GM18861 (cell line): ENCODE data around the gene ATP4B.

Experiments
- ATAC-seq: cut with Tn5 transposase; IDR thresholded peaks from one replicate; pipeline ENCODE4 v1.9.1; 2021; ENCODE audit not compliant: unreplicated experiment

The ATP4B gene

GRCh38 chr13:113657851-113658741 is at the start of gene ATP4B:
ATP4B (minus strand) TSS chr13:113658198; CDS start chr13:113658144, 54 bp downstream.
- no peak for ATAC-seq

- ATAC-seq: no peak
Measured at GRCh38 chr13:113672002-113672651, 14.1 kb upstream of the ATP4B start.

GRCh38 chr13:113671066-113672001 is 13.3 kb upstream of the ATP4B start:
- no peak for ATAC-seq

- ATAC-seq: no peak
Measured at GRCh38 chr13:113670541-113670940, 12.5 kb upstream of the ATP4B start.

GRCh38 chr13:113669755-113670341 is 11.8 kb upstream of the ATP4B start:
- no peak for ATAC-seq

- ATAC-seq: no peak
Measured at GRCh38 chr13:113669231-113669754, 11.3 kb upstream of the ATP4B start.

- ATAC-seq: no peak
Measured at GRCh38 chr13:113668491-113668971, 10.5 kb upstream of the ATP4B start.

GRCh38 chr13:113667771-113668490 is 9.9 kb upstream of the ATP4B start:
- ATAC-seq: no peak

- ATAC-seq: no peak
Measured at GRCh38 chr13:113666951-113667701, 9.1 kb upstream of the ATP4B start, which contains the start of gene GRK1. GRK1 (plus strand) TSS chr13:113667219; CDS start chr13:113667387, 168 bp downstream.

GRCh38 chr13:113666329-113666670 is 8.3 kb upstream of the ATP4B start:
- ATAC-seq: no peak

GRCh38 chr13:113665597-113666328 is 7.8 kb upstream of the ATP4B start:
- ATAC-seq: no peak

- ATAC-seq: no peak
Measured at GRCh38 chr13:113664751-113665596, 7.0 kb upstream of the ATP4B start.

- ATAC-seq: no peak
Measured at GRCh38 chr13:113663934-113664333, 5.9 kb upstream of the ATP4B start.

- ATAC-seq: no peak
Measured at GRCh38 chr13:113661509-113661908, 3.5 kb upstream of the ATP4B start.

- ATAC-seq: no peak
Measured at GRCh38 chr13:113660066-113660465, 2.1 kb upstream of the ATP4B start.

GRCh38 chr13:113659337-113659736 is 1.3 kb upstream of the ATP4B start:
- no peak for ATAC-seq

GRCh38 chr13:113658836-113659235 is 838 bp upstream of the ATP4B start:
- no peak for ATAC-seq
